Ovary (tissue), 9 donors: ENCODE measurements around the gene CTBP2. TPM values are rescaled to one million over a fixed set of nuclear protein-coding genes. Genes with fewer than 3 reads are reported as not detected.
A peak's percentile ranks its signal among the peaks of the same experiment; 100 is the strongest.
"Not testable (repeated sequence)": the region's sequence is repeated elsewhere in the genome, so short reads cannot be mapped to it uniquely, and the experiment has no call there.

Source experiments
- DNase-seq, 5 donors: peaks; one replicate each; pipeline ENCODE4 v3.0.0-alpha.2; 2019 to 2020
- H3K27ac ChIP-seq, 2 donors: fragments of 200-600 bp; one replicate each; pipeline versions ENCODE4 v1.5.1 to v1.8.0; 2019 to 2022
- H3K27me3 ChIP-seq: fragments of 200-600 bp; one replicate; pipeline ENCODE4 v1.8.0; 2022
- H3K36me3 ChIP-seq: fragments of 200-600 bp; sonication (generic); one replicate; pipeline ENCODE4 v1.5.1; 2019
- H3K4me1 ChIP-seq: one replicate; pipeline ENCODE4 v1.8.1; 2013; ENCODE audit warnings: mild to moderate bottlenecking, moderate library complexity; ENCODE audit not compliant: insufficient read depth
- H3K4me3 ChIP-seq: fragments of 200-600 bp; sonication (generic); one replicate; pipeline ENCODE4 v1.5.1; 2017
- H3K9me3 ChIP-seq, 2 donors: fragments of 200-600 bp in 1 of 2; sonication (generic) in 1 of 2; one replicate each; pipeline versions ENCODE4 v1.5.1 to v1.8.1; 2013 to 2019; ENCODE audit warnings: mild to moderate bottlenecking in 1 of 2, moderate library complexity in 1 of 2
- EP300 ChIP-seq: sonication (generic); formaldehyde crosslinking; IDR thresholded peaks from one replicate; pipeline ENCODE4 v1.6.1; 2017; ENCODE audit warnings: antibody characterized with exemption
- POLR2A ChIP-seq: fragments of 450-650 bp; IDR thresholded peaks from one replicate; pipeline ENCODE4 v1.6.1; 2017; ENCODE audit warnings: antibody characterized with exemption, mild to moderate bottlenecking, moderate library complexity
- WGBS, 3 donors: extraction: QIAGEN DNeasy Blood & Tissue Kit in 1 of 3; methylation state at CpG; one replicate each; pipeline versions ENCODE4 v1.1.5 to v1.1.7; 2013 to 2017; 5-methylcytosine and 5-hydroxymethylcytosine counted together
- intact Hi-C, 4 donors: fragments of 100-400 bp; cut with DNase I; formaldehyde crosslinking; loops; one replicate each; pipeline versions ENCODE4 v1.11.0 to v1.15.1; 2022 to 2023
- polyA plus RNA-seq, 2 donors: library from polyadenylated mRNA; stranded (reverse); fragments of 200-250 nt in 1 of 2; fragments of 350-450 nt in 1 of 2; fragmentation: Illumina TruSeq in 1 of 2; extraction: RNeasy Lipid Tissue Mini Kit (QIAGEN cat#74804) in 1 of 2; gene quantifications; one replicate each; pipeline ENCODE4 v1.2.3, GENCODE V29; 2013 to 2014
- total RNA-seq, 7 donors: library from RNA; depleted of rRNA in 2 of 7; stranded (reverse); fragments of >200 nt in 2 of 7; fragmentation: NEBNext Ultra II Directional in 3 of 7; extraction: Animal tissue kit (Norgen Biotek cat#: 25700) in 3 of 7; gene quantifications; one replicate each; pipeline versions ENCODE4 v1.1.0 to v1.2.4, GENCODE V29; 2016 to 2023
- TF ChIP-seq, protein P1 (sequence below), 3 donors: fragments of 450-650 bp in 2 of 3; fragments of 200-600 bp in 1 of 3; IDR thresholded peaks; one replicate each; pipeline versions ENCODE4 v1.5.1 to v1.8.0; 2016 to 2022; ENCODE audit warnings: antibody characterized with exemption in 3 of 3, mild to moderate bottlenecking in 1 of 3
- donor health status: DM: no; HTN: no; CAD: no; lungs with moderate emphysema.
- donor health status: DM: no; HTN: no; CAD: no.
- donor health status: Bipolar disorder and iron deficiency.
- donor health status: DM: yes; HTN: yes; CAD: no.
- donor health status: DM: no; HTN: no; CAD: no.
- donor health status: DM: yes; HTN: yes; CAD: no.

The CTBP2 gene
- total and polyA plus RNA-seq, 9 donors: 25.3 to 107 (median 69.5) TPM

DNA sequence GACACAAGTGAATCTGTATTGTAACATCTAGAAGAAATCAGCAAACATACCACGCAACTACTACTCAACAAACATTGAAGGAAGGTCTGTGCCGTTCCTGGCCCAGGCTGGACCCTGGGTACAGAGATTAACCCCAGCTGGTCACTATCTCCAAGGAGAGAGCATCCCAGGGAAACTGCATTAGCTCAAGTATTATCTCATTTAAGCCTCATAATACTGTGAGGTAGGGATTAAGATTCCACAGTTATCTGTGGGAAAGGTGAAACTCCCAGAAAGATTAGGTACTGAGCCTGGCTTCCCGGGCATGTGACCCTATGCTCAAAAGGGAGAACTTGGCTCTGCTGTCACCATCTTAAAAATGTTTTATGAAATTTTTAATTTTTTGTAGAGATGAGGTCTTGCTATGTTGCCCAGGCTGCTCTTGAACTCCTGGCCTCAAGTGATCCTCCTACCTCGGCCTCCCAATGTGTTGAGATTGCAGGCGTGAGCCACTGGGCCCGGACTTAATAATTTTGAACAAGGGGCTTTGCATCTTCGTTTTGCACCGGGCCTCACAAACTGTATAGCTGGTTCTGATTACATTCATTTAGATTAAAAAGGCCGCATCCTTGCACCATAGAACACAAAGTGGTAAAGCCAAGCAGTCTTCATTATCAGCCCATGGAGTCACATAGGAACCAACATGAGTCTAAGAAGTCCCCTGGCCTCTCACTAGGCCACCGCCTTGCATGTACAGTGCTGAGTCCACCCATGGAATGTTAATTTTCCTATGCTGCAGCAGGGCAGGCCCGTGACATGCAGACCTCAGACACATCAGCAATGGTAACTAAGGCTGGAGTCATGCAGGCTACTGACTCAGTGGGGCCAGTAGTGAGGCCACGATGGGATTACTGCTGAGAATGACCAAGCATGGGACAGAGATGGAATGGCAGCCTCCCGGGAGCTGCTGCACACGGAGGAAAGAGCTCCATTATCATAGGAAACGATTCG lies 5.5 kb upstream of the CTBP2 start:
- H3K27ac ChIP-seq: no peak overlapping the region
- intact Hi-C loops: no loop called here
- H3K4me1 ChIP-seq: no peaks in the 10 kb centered on the region
- H3K4me3 ChIP-seq: no peak overlapping the region
- no peaks in the 10 kb centered on the region for H3K9me3 ChIP-seq
- TF ChIP-seq, protein P1, sequence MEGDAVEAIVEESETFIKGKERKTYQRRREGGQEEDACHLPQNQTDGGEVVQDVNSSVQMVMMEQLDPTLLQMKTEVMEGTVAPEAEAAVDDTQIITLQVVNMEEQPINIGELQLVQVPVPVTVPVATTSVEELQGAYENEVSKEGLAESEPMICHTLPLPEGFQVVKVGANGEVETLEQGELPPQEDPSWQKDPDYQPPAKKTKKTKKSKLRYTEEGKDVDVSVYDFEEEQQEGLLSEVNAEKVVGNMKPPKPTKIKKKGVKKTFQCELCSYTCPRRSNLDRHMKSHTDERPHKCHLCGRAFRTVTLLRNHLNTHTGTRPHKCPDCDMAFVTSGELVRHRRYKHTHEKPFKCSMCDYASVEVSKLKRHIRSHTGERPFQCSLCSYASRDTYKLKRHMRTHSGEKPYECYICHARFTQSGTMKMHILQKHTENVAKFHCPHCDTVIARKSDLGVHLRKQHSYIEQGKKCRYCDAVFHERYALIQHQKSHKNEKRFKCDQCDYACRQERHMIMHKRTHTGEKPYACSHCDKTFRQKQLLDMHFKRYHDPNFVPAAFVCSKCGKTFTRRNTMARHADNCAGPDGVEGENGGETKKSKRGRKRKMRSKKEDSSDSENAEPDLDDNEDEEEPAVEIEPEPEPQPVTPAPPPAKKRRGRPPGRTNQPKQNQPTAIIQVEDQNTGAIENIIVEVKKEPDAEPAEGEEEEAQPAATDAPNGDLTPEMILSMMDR (IDR thresholded peaks at IDR 0.05): no peak
- no peak for TF ChIP-seq POLR2A
- no peak for TF ChIP-seq EP300
- H3K36me3 ChIP-seq: no peaks in the 10 kb centered on the region
- no peaks in the 10 kb centered on the region for H3K27me3 ChIP-seq
- DNase-seq: peak in 1 of 5 donors; percentile 7
- 88 to 96% (median 93%) methylated on average over 16 of the region's 16 CpGs for WGBS, 3 donors

DNA sequence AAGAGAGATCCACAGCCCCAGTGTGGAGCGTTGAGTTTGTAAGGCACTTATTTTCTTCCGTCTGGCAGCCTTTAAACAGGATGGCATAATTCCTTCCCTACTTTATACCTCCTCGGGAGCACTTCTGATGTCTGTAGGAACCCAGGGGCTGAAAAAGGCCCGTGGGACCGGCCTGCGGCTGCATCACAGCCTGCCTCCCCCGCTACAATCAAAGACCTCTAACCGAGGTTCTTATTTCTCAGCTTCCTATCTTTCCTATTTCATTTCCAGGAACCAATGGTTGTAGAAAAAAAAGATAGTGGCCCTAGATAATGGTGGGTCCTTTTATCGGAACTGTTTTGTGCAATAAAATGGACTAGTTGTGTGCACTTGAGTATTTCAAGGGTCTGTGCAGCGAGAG lies 4.1 kb upstream of the CTBP2 start:
- no peaks in the 10 kb centered on the region for H3K4me1 ChIP-seq
- peak in 1 of 5 donors; percentile 2 for DNase-seq
- H3K27me3 ChIP-seq: no peaks in the 10 kb centered on the region
- no peaks in the 10 kb centered on the region for H3K36me3 ChIP-seq
- intact Hi-C loops: loop anchor here in 2 of 4 donors (5.0 kb wide), 2 partner anchors 167 to 252 kb away; no protein-coding TSS in a partner anchor
- WGBS, 3 donors: 89 to 92% (median 90%) methylated on average over 10 of the region's 10 CpGs
- TF ChIP-seq, protein P1 (IDR thresholded peaks at IDR 0.05): no peak
- no peak for TF ChIP-seq POLR2A
- TF ChIP-seq EP300: no peak
- no peaks in the 10 kb centered on the region for H3K9me3 ChIP-seq
- H3K27ac ChIP-seq: no peak overlapping the region
- H3K4me3 ChIP-seq: no peak overlapping the region

DNA sequence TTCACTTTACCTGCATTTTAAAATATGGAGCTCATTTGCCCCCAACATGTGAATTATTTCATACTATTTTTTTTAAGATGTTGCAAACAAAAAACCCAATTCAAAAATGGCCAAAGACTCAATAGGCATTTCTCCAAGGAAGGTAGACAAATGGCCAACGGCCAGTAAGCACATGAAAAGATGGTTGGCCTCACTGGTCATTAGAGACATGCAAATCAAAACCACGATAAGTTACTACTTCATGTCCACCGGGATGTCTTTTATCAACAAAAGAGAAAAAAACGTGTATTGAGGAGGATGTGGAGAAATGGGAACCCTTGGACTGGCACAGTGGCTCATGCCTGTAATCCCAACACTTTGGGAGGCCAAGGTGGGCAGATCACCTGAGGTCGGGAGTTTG lies 3.4 kb upstream of the CTBP2 start:
- Histone ChIP-seq H3K27ac (no peak overlapping the region), H3K9me3 (no peaks in the 10 kb centered on the region), H3K27me3 (no peaks in the 10 kb centered on the region), H3K36me3 (no peaks in the 10 kb centered on the region), H3K4me1 (no peaks in the 10 kb centered on the region), H3K4me3 (no peak overlapping the region)
- no peak for TF ChIP-seq POLR2A
- TF ChIP-seq, protein P1 (IDR thresholded peaks at IDR 0.05): no peak
- TF ChIP-seq EP300: no peak
- 52 to 58% (median 54%) methylated on average over 5 of the region's 5 CpGs for WGBS, 3 donors
- DNase-seq: peak in 1 of 5 donors; percentile 1
- intact Hi-C loops: loop anchor here in 2 of 4 donors (5.0 kb wide), 2 partner anchors 167 to 252 kb away; no protein-coding TSS in a partner anchor

DNA sequence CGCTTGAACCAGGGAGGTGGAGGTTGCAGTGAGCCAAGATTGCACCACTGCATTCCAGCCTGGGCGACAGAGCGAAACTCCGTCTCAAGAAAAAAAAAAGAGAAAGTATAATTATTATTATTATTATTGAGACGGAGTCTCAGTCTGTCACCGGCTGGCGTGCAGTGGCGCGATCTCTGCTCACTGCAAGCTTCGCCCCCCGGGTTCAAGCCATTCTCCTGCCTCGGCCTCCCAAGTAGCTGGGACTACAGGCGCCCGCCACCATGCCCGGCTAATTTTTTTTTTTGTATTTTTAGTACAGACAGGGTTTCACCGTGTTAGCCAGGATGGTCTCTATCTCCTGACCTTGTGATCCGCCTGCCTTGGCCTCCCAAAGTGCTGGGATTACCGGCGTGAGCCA lies 2.9 kb upstream of the CTBP2 start:
- DNase-seq: peak in 1 of 5 donors; percentile 16
- H3K4me3 ChIP-seq, H3K27me3 ChIP-seq, H3K27ac ChIP-seq, H3K4me1 ChIP-seq, H3K36me3 ChIP-seq, H3K9me3 ChIP-seq: not testable (repeated sequence)
- intact Hi-C loops: loop anchor here in 2 of 4 donors (5.0 kb wide), 2 partner anchors 166 to 251 kb away; no protein-coding TSS in a partner anchor
- WGBS, 3 donors: 96% methylated on average over 19 of the region's 19 CpGs
